Airway epithelial cell (primary cell): ENCODE measurements around the gene RECQL. TPM values are rescaled to one million over a fixed set of nuclear protein-coding genes. Genes with fewer than 3 reads are reported as not detected.

ENCODE experiments used
- total RNA-seq: library from RNA; depleted of rRNA; stranded (reverse); fragments of >200 nt; gene quantifications from 2 replicates; pipeline ENCODE4 v1.2.3, GENCODE V29; 2015

RECQL gene, protein sequence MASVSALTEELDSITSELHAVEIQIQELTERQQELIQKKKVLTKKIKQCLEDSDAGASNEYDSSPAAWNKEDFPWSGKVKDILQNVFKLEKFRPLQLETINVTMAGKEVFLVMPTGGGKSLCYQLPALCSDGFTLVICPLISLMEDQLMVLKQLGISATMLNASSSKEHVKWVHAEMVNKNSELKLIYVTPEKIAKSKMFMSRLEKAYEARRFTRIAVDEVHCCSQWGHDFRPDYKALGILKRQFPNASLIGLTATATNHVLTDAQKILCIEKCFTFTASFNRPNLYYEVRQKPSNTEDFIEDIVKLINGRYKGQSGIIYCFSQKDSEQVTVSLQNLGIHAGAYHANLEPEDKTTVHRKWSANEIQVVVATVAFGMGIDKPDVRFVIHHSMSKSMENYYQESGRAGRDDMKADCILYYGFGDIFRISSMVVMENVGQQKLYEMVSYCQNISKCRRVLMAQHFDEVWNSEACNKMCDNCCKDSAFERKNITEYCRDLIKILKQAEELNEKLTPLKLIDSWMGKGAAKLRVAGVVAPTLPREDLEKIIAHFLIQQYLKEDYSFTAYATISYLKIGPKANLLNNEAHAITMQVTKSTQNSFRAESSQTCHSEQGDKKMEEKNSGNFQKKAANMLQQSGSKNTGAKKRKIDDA
- total RNA-seq, result 35.3 and 38.1 TPM in 2 replicates

GRCh38 chr12:21501258-21502163 is at the start of gene RECQL, which contains the start of gene GOLT1B:
Gene RECQL, minus strand, starts transcription at chr12:21501635. Its CDS starts 2,065 bp downstream, at chr12:21499570.
Gene GOLT1B, plus strand, starts transcription at chr12:21501789. Its CDS starts 135 bp downstream, at chr12:21501924.

GRCh38 chr12:21526053-21526452 is 24.6 kb upstream of the RECQL start, which contains the start of gene SPX:
Gene SPX, plus strand, starts transcription at chr12:21526296. Its CDS starts 177 bp downstream, at chr12:21526473.

Other genes with a start within 250 kb of the RECQL start
- gene SLCO1A2, start 166.7 kb downstream of the RECQL start, total RNA-seq, result not detected in 2 replicates
- gene IAPP, start 128.7 kb downstream of the RECQL start, total RNA-seq, result not detected in 2 replicates
- 9.9 and 11.6 TPM in 2 replicates for gene PYROXD1, start 64.0 kb downstream of the RECQL start, total RNA-seq
- 19.9 and 24.5 TPM in 2 replicates for gene GOLT1B, start 154 bp upstream of the RECQL start, total RNA-seq
- 2.0 and 8.3 TPM in 2 replicates for gene SPX, start 24.7 kb upstream of the RECQL start, total RNA-seq
- not detected in 2 replicates for gene GYS2, start 103.2 kb upstream of the RECQL start, total RNA-seq
- 851 and 1,027 TPM in 2 replicates for gene LDHB, start 156.2 kb upstream of the RECQL start, total RNA-seq